Stomach (tissue), 9 donors: ENCODE results near the gene DMRT2. TPM values are rescaled to one million over a fixed set of nuclear protein-coding genes. Genes with fewer than 3 reads are reported as not detected.

ENCODE experiments used
- DNase-seq, 2 donors: peaks; one replicate each; pipeline versions ENCODE4 v3.0.0 to v3.0.0-alpha.2; 2013 to 2019
- H3K27ac ChIP-seq, 5 donors: fragments of 200-600 bp in 4 of 5; sonication (generic) in 4 of 5; one replicate each; pipeline ENCODE4 v1.5.1; 2013 to 2019; ENCODE audit warnings: mild to moderate bottlenecking in 1 of 5, moderate library complexity in 1 of 5
- H3K27me3 ChIP-seq, 3 donors: fragments of 200-600 bp; sonication (generic); one replicate each; pipeline ENCODE4 v1.5.1; 2017 to 2019; ENCODE audit warnings: mixed run types in 1 of 3
- H3K36me3 ChIP-seq, 4 donors: fragments of 200-600 bp; sonication (generic); 1 replicate in 3 of 4; 2 replicates in 1 of 4; pipeline ENCODE4 v1.5.1; 2016 to 2019
- H3K4me1 ChIP-seq, 4 donors: fragments of 200-600 bp; sonication (generic); one replicate each; pipeline ENCODE4 v1.5.1; 2016 to 2019
- H3K4me3 ChIP-seq, 4 donors: fragments of 200-600 bp; sonication (generic) in 3 of 4; one replicate each; pipeline ENCODE4 v1.5.1; 2016 to 2019; ENCODE audit warnings: mild to moderate bottlenecking in 1 of 4
- H3K9me3 ChIP-seq, 4 donors: fragments of 200-600 bp; sonication (generic); one replicate each; pipeline ENCODE4 v1.5.1; 2016 to 2019
- EP300 ChIP-seq: sonication (generic); formaldehyde crosslinking; IDR thresholded peaks from one replicate; pipeline ENCODE4 v1.6.1; 2017; ENCODE audit warnings: antibody characterized with exemption
- POLR2A ChIP-seq, 4 donors: fragments of 450-650 bp; IDR thresholded peaks; one replicate each; pipeline ENCODE4 v1.6.1; 2016; ENCODE audit warnings: antibody characterized with exemption in 4 of 4, control low read depth in 2 of 4, mild to moderate bottlenecking in 1 of 4, moderate library complexity in 1 of 4
- POLR2AphosphoS5 ChIP-seq, 3 donors: sonication (generic); formaldehyde crosslinking; IDR thresholded peaks; one replicate each; pipeline ENCODE4 v1.6.1; 2016; ENCODE audit warnings: antibody characterized with exemption in 3 of 3
- WGBS, 5 donors: extraction: QIAGEN DNeasy Blood & Tissue Kit in 3 of 5; methylation state at CpG; one replicate each; pipeline versions ENCODE4 v1.1.5 to v1.1.7; 2013 to 2018; 5-methylcytosine and 5-hydroxymethylcytosine counted together
- intact Hi-C: fragments of 100-400 bp; cut with DNase I; formaldehyde crosslinking; loops from one replicate; pipeline ENCODE4 v1.15.1; 2023; ENCODE audit warnings: low total_unique reads
- polyA plus RNA-seq, 3 donors: library from polyadenylated mRNA; stranded (reverse); fragments of 200-250 nt; gene quantifications; one replicate each; pipeline ENCODE4 v1.2.3, GENCODE V29; 2013
- total RNA-seq, 5 donors: library from RNA; depleted of rRNA; stranded (reverse); fragments of >200 nt; gene quantifications; one replicate each; pipeline versions ENCODE4 v1.1.0 to v1.2.3, GENCODE V29; 2014 to 2016
- TF ChIP-seq, protein P1 (sequence below), 7 experiments: fragments of 450-650 bp in 4 of 7; fragments of 200-600 bp in 3 of 7; sonication (generic) in 3 of 7; IDR thresholded peaks; one replicate each; pipeline ENCODE4 v1.5.1; 2016 to 2019; ENCODE audit warnings: antibody characterized with exemption in 7 of 7, control low read depth in 2 of 7, mild to moderate bottlenecking in 1 of 7
- donor health status: healthy with polysubstance abuse.
- donor health status: Bipolar disorder and iron deficiency.
- donor health status: healthy.

DMRT2 gene
- total and polyA plus RNA-seq, 8 donors: 0.08 to 23.2 (median 2.3) TPM; not detected in 5

DNA sequence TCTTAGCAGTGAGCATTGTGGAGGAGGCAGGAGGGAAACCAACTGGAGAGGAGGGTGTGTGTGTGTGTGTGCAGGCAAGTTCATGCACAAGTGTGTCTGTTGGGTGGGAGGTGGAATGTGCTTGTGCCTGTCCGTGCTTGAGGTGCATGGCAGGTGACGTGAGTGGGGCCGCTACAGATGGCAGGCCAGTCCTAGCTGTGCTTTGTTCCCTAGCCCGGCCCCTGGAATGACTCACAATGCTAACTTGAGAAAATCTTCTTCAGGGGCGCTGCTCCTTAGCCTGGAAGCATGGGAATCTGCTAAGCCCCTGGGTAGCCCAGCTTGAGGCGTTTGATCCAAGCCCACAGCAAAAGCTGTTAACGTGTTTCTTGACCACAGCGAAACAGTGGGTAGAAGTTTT, 25.0 kb upstream of the DMRT2 start:
- peaks cover 0 to 20% (median 16%) of the 10 kb centered on the region in 4 donors for H3K9me3 ChIP-seq
- H3K27me3 ChIP-seq: peaks cover 0 to 64% (median 0%) of the 10 kb centered on the region in 3 donors
- WGBS, 5 donors: 43 to 56% (median 55%) methylated on average over 8 of the region's 8 CpGs
- no peaks in the 10 kb centered on the region for H3K4me1 ChIP-seq
- TF ChIP-seq POLR2A (IDR thresholded peaks at IDR 0.05): no peak
- no peak for TF ChIP-seq POLR2AphosphoS5 (IDR thresholded peaks at IDR 0.05)
- TF ChIP-seq EP300: no peak
- TF ChIP-seq, protein P1, sequence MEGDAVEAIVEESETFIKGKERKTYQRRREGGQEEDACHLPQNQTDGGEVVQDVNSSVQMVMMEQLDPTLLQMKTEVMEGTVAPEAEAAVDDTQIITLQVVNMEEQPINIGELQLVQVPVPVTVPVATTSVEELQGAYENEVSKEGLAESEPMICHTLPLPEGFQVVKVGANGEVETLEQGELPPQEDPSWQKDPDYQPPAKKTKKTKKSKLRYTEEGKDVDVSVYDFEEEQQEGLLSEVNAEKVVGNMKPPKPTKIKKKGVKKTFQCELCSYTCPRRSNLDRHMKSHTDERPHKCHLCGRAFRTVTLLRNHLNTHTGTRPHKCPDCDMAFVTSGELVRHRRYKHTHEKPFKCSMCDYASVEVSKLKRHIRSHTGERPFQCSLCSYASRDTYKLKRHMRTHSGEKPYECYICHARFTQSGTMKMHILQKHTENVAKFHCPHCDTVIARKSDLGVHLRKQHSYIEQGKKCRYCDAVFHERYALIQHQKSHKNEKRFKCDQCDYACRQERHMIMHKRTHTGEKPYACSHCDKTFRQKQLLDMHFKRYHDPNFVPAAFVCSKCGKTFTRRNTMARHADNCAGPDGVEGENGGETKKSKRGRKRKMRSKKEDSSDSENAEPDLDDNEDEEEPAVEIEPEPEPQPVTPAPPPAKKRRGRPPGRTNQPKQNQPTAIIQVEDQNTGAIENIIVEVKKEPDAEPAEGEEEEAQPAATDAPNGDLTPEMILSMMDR (IDR thresholded peaks at IDR 0.05): no peak
- no peak overlapping the region for H3K27ac ChIP-seq
- DNase-seq: no peak
- intact Hi-C loops: no loop called here
- no peaks in the 10 kb centered on the region for H3K36me3 ChIP-seq
- H3K4me3 ChIP-seq: no peak overlapping the region

- Histone ChIP-seq H3K4me1 (no peaks in the 10 kb centered on the region), H3K9me3 (peaks cover 0 to 20% (median 16%) of the 10 kb centered on the region in 4 donors)
- intact Hi-C loops: no loop called here
These were observed 23.9 kb upstream of the DMRT2 start for GRCh38 chr9:1026219-1026618.

GRCh38 chr9:1028501-1029190, 21.5 kb upstream of the DMRT2 start:
- Histone ChIP-seq H3K36me3 (no peaks in the 10 kb centered on the region), H3K9me3 (peaks cover 0 to under 1% (median under 1%) of the 10 kb centered on the region in 4 donors), H3K27ac (no peak overlapping the region), H3K4me1 (no peaks in the 10 kb centered on the region), H3K27me3 (peaks cover 0 to 69% (median 11%) of the 10 kb centered on the region in 3 donors), H3K4me3 (no peak overlapping the region)
- no peak for DNase-seq
- 54 to 68% (median 63%) methylated on average over 8 of the region's 8 CpGs for WGBS, 5 donors
- intact Hi-C loops: no loop called here
- TF ChIP-seq, protein P1 (IDR thresholded peaks at IDR 0.05): no peak
- TF ChIP-seq EP300: no peak
- no peak for TF ChIP-seq POLR2A (IDR thresholded peaks at IDR 0.05)
- no peak for TF ChIP-seq POLR2AphosphoS5 (IDR thresholded peaks at IDR 0.05)

More at GRCh38 chr9:1026219-1026618, 23.9 kb upstream of the DMRT2 start:
- no peak overlapping the region for H3K27ac ChIP-seq
- H3K27me3 ChIP-seq: peaks cover 0 to 64% (median 0%) of the 10 kb centered on the region in 3 donors
- TF ChIP-seq, protein P1 (IDR thresholded peaks at IDR 0.05): no peak
- TF ChIP-seq POLR2AphosphoS5 (IDR thresholded peaks at IDR 0.05): no peak
- no peak for DNase-seq
- H3K36me3 ChIP-seq: no peaks in the 10 kb centered on the region
- no peak overlapping the region for H3K4me3 ChIP-seq

GRCh38 chr9:1031951-1032601, 18.1 kb upstream of the DMRT2 start:
- peaks cover 0 to 77% (median 11%) of the 10 kb centered on the region in 3 donors for H3K27me3 ChIP-seq
- intact Hi-C loops: no loop called here
- no peaks in the 10 kb centered on the region for H3K4me1 ChIP-seq
- no peak overlapping the region for H3K27ac ChIP-seq
- WGBS, 5 donors: 34 to 44% (median 43%) methylated on average over 14 of the region's 14 CpGs
- no peak for DNase-seq
- no peak overlapping the region for H3K4me3 ChIP-seq
- no peaks in the 10 kb centered on the region for H3K9me3 ChIP-seq
- no peaks in the 10 kb centered on the region for H3K36me3 ChIP-seq
- TF ChIP-seq POLR2AphosphoS5 (IDR thresholded peaks at IDR 0.05) (no peak), POLR2A (IDR thresholded peaks at IDR 0.05) (no peak), EP300 (no peak)

- Histone ChIP-seq H3K36me3 (no peaks in the 10 kb centered on the region), H3K27ac (no peak overlapping the region), H3K27me3 (peaks cover 0 to 90% (median 11%) of the 10 kb centered on the region in 3 donors), H3K4me1 (no peaks in the 10 kb centered on the region), H3K9me3 (no peaks in the 10 kb centered on the region), H3K4me3 (no peak overlapping the region)
- TF ChIP-seq POLR2A (IDR thresholded peaks at IDR 0.05) (no peak), POLR2AphosphoS5 (IDR thresholded peaks at IDR 0.05) (no peak), EP300 (no peak)
- TF ChIP-seq, protein P1 (IDR thresholded peaks at IDR 0.05): no peak
- DNase-seq: no peak
- WGBS, 5 donors: 12 to 22% (median 21%) methylated on average over 3 of the region's 3 CpGs
- intact Hi-C loops: no loop called here
These were observed 15.9 kb upstream of the DMRT2 start for GRCh38 chr9:1034271-1034670.
